HG03442 (cell line): ENCODE measurements around the gene ARHGEF28.

Experiments used
- ATAC-seq: cut with Tn5 transposase; IDR thresholded peaks from one replicate; pipeline ENCODE4 v1.9.1; 2021; ENCODE audit warnings: mild to moderate bottlenecking, moderate library complexity; ENCODE audit not compliant: unreplicated experiment

ARHGEF28 gene

DNA sequence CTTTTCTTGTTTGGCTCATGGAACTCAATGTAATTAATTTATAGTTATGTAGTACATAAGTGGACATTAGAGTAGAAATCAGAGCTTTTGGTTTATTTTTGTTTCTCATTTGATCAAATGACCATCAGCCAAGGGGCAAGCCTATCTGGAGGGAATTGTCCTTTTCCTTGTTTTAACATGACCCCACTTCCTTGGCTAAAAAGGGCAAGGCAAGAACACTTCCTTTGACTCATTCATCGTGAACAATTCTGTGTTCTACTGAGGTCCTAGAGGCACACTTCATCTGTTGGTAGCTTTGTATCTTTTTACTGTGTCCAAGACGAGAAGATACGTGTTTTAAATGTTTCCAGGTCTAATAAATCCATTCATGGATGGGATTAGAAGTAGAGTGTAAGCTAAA, 148.9 kb downstream of the ARHGEF28 start:
- ATAC-seq = no peak

DNA sequence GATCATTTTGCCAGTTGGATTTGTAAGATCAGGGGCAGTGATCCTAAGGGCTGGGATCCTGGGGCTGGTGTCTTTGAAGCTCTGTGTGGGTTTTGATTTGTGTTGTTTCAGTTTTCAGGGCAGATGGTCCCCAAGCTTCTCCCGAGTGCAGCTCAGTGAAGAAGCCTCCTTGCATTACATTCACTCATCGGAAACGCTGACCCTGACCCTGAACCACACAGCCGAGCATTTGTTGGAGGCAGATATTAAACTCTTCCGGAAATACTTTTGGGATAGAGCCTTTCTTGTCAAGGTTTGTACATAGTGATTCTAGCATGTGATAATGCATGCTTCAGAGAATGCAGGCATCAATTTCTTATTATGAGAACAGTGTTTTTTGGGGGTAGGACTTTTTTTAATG, 150.4 kb downstream of the ARHGEF28 start:
- ATAC-seq = no peak

DNA sequence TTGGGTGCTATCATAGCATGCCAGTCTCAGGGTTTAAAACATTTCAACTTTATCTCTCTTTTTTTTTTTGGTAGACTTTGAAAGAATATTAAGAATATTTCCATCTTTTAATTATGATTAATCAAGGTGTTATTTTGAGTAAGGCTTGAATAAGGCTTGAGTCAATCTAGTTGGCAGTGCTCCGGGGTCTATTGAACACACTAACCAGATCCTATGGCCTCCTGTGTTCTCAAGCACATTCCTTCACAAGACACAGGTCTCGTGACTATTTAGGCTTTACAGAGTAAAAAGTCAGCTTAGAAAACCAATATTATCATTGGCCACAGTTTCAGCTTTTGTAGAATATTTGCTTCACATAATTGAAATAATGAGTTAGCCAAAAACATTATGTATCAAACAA, 151.2 kb downstream of the ARHGEF28 start:
- no peak for ATAC-seq

DNA sequence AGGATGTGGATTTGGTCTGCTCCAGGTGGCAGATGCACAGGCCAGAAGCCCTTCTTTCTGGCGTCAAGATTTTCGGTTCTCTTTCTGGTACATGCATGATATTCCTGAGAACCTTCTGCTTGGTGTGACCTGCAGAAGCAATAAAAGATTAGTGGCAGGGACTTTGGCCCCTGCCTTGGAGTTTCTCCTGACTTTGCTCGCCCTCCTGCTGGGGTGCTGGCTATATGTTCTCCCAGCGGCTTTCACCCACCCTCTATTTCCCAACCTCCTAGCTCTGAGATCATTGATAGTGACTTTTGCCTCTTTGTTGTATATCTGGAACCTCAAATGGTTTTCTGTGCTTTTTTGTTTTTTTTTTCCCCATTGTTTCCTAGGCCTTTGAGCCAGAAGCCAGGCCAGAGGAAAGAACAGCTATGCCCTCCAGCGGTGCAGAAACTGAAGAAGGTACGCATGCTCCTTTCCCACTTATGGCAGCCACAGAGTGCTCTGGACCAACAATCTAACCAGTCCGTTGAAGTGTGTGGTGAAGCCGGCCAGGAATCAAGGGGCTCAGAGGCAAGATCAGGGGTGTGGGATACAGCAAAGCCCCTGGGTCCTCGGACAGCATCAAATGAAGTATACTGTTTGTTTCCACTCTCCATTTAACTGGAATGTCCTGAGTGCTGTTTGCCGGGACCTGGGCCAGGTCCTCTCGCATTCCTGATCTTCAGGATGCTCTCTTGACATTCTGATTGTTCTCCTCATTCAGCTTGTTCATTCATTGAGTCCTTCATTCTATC, 154.5 kb downstream of the ARHGEF28 start:
- ATAC-seq = no peak

DNA sequence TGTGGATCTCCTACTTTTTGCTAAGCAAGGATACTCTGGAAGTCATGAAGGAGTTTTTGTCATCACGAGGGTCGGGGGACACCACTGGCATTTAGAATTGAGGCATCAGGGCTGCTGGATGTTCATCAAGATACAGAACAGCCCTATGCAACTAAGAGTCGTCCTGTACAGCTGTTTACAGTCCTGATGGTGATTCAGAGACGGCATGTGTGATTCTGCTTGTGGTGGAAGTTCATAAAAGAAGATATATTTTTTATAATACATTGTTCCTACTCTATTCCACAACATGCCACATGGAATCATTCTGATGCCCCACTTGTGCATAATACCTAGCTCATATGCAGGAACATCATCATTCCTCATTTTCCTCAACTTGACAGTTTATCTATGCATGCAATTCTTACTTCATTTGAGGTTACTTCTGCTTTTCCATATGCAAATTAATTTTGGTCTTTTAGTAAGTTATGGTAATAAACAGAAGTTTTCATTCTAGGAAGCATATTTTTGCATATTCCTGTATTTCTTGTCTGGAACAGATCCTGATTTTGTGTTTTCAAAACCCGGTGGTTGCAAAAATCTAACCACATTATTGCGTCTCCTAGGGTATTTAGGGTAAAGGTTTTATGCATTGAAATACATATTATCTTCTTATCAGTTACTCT, 155.2 kb downstream of the ARHGEF28 start:
- no peak for ATAC-seq

DNA sequence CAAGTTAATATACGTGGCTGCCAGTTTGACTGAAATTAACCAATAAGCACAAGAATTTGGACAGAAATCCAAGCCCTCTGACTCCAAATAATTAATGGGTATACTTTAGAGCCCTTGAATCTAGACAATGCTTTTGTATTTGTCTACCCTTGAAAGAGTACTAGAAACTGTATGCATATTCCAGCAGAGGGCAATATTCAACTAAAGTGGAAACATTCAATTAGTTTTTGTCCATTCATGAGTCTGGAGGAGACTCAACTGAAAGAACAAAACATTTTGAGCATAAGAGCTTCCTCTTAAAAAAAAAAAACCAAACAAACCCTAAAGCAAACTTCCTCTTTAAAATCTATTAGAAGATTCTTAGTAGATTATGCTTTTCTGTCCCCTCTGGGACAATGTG, 157.8 kb downstream of the ARHGEF28 start:
- ATAC-seq = no peak

DNA sequence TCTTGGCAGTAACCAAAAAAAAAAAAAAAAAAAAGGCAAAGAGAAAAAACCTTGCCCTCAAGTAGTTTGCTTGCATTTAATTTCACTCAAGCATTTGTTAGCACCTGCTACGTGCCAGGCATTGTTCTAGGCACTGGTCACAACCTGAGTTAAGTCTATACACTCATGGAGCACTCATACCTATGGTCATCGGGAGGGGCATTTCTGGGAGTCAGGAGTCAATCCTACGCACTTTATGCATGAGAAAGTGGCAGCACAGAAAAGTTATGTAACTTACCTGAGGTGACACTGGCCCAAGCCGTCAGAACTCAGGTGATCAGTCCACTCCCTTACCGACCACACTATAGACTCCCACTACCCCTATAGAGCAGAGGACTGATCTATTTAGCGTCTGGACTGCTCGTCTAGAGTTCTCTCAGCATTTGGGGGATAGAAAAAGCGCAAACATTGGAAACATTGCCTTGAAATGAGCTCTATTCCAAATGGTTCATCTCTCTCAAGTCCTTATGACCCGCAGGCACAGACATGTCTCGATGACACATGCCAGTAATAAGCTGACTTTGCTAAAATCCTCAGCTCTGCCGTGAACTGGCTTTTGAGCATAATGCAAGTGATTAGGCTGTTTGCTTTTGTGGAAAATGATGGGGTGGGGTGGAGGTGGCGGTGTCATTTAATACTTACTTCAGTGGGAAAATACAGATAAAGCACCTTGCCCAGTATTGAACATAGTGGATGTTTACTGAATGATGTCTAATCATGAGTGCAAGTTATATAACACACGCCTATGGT, 160.2 kb downstream of the ARHGEF28 start:
- no peak for ATAC-seq

DNA sequence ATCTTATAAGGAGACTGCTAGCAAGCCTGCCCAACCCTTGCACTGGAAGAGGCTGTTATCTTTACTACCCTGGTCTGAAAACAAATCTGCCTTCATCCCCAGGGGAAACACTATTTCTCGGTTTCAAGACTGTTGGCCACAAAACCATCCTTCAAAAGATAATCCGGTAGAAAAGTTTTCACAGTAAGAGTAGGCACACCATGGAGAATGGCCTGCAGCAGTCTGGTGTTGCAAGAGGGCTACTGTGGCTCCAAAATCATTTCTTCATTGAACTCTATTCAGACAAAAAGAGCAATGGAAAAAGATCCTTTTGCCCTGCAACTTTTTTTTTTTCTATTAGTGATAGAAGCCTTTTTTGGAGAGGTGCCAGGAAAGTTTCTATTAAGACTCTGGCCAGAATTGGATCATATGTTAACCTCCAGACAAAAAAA, 163.9 kb downstream of the ARHGEF28 start:
- ATAC-seq = no peak

DNA sequence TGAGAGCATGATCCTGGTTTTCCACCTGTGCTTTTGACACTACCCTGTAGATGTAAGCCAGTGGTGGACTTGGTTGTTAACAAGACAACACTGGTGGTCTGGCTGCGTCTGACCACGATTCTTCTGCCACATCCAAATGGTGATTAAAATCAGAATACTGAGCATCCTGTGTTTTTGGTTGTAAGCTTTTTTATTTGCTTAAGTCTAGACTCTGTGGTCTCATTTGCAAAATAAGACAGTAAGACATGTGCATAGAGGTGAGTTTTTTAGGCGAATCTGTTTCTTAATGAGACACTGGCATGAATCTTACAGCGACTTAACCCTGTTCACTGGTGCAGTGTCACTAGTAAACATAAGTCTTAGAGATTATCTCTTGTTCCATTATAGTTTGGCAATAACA, 165.4 kb downstream of the ARHGEF28 start:
- ATAC-seq = no peak

DNA sequence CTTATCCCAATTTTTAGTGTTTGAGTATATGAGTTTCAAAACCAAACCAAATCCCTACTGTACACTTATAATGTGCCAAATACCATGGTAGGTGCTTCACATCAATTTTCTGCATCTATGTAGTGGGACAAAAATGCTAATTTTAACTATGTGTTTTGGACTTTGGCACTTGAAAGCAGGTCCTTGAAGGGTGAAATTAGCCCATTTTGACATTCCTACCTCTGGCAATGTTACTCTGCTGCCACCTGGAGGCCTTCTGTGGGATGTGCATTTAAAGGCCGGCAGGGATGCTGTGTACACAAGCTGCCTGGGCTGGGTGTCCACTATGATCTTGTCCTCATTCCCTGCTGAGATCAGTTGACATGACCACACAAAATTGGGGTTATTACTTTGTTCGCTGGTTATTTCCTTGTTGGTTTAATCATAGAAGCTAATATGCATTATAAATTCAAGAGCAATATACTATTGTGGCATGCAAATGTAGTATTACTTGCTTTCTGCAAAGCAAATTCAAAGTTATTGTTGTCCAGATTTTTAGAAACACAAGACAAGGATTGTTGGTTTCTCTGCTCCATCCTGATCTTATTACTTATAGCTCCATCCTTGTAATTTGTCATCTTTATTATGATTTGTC, 166.8 kb downstream of the ARHGEF28 start:
- ATAC-seq = no peak

DNA sequence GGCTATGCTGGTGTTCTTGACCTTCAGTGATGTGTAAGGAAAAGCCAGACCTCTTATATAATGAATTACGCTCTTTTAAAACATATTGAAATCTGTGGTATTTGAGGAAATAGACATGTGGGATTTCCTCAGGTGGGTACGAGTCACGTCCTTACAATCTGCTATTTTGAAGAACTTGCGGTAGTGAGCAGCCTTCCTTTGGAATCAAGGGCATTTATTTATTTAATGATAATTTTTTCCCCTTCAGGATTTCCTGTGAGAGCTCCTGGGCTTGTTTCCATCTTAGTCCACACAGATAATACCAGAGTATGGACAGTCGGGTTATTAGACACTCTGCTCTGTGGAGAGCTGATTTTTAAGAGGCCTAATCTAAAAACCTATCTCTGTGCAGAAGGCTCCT, 167.9 kb downstream of the ARHGEF28 start:
- no peak for ATAC-seq

DNA sequence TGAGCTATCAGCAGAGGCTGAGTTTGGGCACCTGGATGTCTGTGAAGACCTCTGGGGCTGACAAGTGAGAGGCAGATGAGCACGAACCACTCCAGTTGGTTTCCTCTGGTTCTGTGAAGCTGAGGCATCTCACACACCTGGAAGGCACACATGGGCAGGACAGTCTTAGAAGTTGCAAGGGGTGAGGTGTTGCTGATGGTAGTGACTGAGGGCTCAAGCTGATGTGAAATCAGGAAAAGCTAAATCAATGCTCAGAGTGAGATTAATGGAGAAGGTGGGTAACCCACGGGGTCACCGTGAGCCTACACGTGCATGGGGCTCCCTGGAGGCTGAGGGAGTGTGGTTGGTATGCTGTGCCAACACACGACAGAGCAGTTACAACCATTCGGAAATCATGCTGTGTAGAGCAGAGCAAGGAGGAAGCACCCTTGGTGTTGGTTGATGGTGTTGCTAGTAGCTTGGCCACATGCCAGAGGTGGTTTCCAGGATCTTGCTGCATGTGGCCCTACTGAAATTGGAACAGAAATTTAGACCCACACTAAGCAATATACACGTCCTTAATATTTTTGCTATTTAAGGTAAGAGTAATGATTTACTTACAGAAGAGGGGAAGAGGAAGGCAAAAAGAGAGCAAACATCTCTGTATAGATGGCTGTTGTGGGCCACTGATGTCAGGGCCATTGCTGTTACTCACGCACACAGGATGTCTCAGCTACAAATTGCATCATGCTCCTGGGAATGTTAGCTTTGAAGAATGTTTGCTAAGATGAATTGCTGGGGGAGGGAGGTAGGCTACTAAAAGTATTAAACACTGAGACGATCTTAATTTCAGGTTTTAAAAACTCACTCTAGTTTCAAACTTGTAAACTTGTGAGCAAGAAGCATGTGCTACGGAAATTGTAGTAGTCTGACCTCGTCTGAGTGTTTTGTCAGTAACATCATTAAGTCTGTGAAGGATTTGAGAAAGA, 170.5 kb downstream of the ARHGEF28 start:
- ATAC-seq = peak; percentile 54

DNA sequence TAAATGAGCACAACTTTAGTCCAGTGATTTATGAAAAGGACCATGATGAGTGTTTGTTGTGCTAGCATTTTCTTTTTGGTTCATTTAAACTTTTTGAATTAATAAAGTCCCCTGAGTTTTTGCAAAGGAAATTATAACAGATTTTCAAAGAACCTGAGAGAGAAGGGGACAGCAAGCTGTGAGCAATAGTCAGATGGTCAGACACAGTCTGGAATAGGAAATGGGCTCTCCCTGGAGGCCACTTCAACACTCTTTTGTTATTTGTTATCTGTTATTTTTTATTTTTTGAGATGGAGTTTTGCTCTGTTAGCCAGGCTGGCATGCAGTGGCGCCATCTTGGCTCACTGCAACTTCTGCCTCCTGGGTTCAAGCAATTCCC, 171.1 kb downstream of the ARHGEF28 start:
- ATAC-seq = no peak

DNA sequence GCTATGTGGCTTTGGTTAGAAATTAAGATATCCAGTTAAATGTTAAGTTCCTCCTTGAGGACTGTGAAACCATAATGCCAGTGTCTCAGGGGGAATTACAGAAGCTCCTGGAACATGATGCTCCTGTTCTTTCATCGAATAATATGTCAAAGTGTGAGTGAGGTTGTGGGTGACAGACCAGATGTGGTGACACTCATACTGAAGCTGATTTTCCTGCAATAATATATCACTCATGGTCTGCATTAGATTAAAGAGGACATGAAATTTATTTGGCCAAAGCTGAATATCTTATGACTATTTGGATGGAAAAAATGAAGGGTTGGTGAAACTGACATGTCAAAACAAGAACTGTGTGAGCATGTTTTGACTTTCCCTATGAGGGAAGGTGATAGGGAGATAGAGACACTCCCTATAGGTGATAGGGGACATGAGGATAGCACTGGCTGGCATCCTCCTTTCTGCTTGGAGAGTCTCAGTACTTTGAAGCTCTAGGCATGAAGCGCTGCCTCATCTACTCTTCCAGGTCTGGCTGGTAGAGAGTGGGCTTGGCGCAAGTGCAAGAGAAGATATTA, 173.5 kb downstream of the ARHGEF28 start:
- ATAC-seq = no peak

DNA sequence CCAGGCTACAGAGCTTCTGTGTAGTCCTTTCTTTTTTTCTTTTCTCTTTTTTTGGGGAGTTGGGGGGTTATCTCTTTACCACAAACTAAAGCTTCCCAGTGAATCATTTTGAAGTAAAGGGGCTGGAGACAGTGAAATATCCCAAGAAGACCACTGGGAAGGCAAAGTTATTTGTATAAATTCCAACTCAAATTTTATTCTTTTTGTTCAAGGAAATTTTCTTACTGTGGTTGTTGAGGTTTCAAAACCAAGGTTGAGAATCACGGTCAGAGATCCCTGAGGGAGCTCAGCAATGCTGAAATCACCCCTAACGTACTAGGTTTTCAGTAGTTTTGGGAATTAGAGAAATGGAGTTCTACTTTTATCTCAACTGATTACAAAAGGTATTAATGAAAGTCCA, 175.7 kb downstream of the ARHGEF28 start:
- no peak for ATAC-seq

DNA sequence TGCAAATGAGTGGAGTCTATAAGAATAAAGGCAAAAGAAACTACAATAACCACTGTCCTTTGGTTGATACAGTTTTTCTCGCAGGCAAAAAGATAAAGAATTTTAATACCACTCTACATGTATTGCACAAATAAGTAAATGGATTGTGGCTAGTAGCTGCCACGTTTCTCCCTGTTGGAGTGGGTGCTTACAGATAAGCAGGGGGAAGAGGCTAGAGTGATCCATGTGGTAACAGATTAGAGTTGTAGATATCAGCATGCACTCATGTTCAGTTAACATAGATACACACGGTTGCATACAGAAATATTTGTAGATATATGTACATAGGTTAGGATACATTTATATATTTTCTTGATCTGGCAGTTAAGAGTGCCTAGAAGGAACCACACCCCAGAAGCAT, 179.5 kb downstream of the ARHGEF28 start:
- ATAC-seq = no peak

DNA sequence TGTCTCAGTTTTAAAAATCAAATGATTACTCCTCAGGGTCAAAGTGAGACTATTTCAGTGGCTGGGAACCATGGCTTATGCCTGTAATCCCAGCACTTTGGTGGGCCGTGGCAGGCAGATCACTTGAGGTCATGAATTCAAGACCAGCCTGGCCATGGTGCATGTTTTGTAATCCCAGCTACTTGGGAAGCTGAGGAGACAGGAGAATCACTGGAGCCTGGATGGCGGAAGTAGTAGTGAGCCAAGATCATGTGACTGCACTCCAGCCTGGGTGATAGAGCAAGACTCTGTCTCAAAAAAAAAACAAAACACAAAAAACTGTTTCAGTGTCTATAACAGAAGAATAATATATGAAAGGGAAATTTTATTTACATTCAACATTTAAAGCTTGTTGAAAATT, 182.9 kb downstream of the ARHGEF28 start:
- no peak for ATAC-seq

DNA sequence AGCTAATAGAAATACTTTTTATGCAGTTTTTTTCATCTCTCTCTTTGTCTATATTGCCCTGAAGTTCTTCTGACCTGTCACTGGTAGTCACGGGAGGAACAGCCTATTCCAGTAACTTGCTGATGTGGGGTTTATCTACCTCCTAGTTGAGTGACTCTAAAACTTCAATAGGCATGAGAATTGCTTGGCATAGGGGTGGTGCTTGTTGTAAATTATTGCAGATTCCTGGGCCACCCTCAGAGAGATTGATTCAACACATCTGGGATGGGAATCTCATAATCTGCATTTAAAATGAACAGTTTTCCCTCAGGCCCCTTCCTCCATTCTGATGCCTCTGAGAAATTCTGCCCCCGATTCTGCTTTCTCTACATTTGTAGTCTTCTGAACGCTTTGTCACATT, 184.4 kb downstream of the ARHGEF28 start:
- ATAC-seq = no peak

DNA sequence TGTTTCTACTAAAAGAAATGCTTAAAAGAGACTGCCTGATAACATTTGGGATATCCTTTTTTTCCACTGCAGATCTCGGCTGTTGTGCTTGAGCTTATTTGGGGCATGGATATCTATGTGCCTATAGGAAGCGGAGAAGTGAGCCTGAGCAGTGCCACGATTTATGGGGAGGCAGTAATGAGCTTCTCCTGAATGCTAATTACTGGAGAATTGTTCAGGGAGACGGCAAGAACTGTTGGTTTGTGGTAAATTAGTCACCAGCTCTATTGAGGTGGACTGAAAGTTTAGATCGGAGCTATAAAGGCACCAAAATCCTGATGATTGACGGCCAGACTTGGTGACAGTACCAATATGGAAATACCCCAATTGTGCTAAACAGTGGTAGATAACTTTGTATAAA, 186.5 kb downstream of the ARHGEF28 start:
- ATAC-seq = no peak
